Measurements from ENCODE around the gene LCMT2.

The LCMT2 gene

GRCh38 chr15:43274136-43274535 is 56.2 kb downstream of the LCMT2 start:
- DNase-seq = no peak
- H3K9me3 Mint-ChIP-seq = peaks cover 10% of the 10 kb centered on the region
- H3K4me3 Mint-ChIP-seq = no peak overlapping the region
- peaks cover 27% of the 10 kb centered on the region for H3K27me3 Mint-ChIP-seq (ENCODE audit: low read depth, poor library complexity)
- H3K27ac Mint-ChIP-seq = no peak overlapping the region
- no peaks in the 10 kb centered on the region for H3K36me3 Mint-ChIP-seq (ENCODE audit: low read depth)
- TF ChIP-seq, protein P1, sequence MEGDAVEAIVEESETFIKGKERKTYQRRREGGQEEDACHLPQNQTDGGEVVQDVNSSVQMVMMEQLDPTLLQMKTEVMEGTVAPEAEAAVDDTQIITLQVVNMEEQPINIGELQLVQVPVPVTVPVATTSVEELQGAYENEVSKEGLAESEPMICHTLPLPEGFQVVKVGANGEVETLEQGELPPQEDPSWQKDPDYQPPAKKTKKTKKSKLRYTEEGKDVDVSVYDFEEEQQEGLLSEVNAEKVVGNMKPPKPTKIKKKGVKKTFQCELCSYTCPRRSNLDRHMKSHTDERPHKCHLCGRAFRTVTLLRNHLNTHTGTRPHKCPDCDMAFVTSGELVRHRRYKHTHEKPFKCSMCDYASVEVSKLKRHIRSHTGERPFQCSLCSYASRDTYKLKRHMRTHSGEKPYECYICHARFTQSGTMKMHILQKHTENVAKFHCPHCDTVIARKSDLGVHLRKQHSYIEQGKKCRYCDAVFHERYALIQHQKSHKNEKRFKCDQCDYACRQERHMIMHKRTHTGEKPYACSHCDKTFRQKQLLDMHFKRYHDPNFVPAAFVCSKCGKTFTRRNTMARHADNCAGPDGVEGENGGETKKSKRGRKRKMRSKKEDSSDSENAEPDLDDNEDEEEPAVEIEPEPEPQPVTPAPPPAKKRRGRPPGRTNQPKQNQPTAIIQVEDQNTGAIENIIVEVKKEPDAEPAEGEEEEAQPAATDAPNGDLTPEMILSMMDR (IDR thresholded peaks at IDR 0.05) = no peak
- H3K4me1 Mint-ChIP-seq = no peaks in the 10 kb centered on the region
